Measurements from ENCODE around the gene MT1F. TPM values are rescaled to one million over a fixed set of nuclear protein-coding genes. Genes with fewer than 3 reads are reported as not detected.

The MT1F gene
- 0.22 and 0.34 TPM in 2 replicates for total RNA-seq

DNA sequence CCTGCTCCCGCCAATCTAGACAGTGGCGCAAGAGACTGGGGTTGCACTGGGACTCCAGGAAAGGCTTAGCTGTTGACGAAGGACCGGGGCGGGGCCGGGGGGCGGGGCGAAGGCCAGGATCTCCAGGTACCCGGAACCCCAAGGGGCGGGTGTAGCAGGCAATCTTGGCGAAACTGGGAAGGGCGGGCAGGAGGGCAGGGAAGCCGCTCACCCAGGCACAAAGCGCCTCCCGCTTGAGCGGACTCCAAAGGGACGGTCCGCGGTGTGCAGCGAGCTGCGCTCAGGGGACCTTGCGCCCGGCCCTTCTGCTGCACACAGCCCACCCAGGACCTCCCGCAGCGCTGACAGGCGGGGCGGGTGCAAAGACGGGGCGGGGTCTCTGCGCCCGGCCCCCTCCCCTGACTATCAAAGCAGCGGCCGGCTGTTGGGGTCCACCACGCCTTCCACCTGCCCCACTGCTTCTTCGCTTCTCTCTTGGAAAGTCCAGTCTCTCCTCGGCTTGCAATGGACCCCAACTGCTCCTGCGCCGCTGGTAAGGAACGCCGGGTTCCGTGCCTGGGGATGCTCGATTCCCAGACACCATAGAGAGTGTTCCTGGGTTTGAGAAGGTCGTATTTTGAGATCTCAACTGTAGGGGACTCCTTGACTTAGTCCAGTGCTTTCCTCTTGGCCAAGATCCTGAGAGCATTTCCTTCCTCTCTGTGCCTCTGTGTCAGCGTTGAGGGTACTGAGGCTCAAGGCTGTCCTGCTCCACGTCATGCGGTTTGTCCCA lies at the start of gene MT1F:
Gene MT1F, plus strand, starts transcription at position 405 of the 772 bp plus-strand sequence. Its CDS starts 100 bp downstream, at position 505.

DNA sequence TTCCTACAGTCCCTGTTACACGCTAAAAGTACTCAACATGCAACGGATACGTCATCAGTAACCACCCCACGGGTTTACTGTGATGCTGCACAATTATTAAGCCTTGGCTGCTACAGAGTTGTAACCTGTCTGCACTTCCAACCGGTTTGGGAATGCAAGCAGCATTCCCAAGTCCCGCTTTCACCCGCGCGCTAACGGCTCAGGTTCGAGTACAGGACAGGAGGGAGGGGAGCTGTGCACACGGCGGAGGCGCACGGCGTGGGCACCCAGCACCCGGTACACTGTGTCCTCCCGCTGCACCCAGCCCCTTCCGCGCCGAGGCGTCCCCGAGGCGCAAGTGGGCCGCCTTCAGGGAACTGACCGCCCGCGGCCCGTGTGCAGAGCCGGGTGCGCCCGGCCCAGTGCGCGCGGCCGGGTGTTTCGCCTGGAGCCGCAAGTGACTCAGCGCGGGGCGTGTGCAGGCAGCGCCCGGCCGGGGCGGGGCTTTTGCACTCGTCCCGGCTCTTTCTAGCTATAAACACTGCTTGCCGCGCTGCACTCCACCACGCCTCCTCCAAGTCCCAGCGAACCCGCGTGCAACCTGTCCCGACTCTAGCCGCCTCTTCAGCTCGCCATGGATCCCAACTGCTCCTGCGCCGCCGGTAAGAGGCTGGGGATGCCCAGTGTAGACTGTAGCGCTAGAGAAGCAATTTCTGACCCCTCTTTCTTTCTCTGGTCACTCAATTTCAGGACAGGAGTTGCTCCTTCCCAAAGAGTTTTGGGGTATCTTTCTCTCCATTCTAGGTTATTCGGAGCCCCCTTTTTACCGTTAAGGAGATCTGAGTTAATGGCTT lies 49.5 kb upstream of the MT1F start, which contains the start of gene MT2A:
Gene MT2A, plus strand, starts transcription at position 542 of the 833 bp plus-strand sequence. Its CDS starts 72 bp downstream, at position 614.

DNA sequence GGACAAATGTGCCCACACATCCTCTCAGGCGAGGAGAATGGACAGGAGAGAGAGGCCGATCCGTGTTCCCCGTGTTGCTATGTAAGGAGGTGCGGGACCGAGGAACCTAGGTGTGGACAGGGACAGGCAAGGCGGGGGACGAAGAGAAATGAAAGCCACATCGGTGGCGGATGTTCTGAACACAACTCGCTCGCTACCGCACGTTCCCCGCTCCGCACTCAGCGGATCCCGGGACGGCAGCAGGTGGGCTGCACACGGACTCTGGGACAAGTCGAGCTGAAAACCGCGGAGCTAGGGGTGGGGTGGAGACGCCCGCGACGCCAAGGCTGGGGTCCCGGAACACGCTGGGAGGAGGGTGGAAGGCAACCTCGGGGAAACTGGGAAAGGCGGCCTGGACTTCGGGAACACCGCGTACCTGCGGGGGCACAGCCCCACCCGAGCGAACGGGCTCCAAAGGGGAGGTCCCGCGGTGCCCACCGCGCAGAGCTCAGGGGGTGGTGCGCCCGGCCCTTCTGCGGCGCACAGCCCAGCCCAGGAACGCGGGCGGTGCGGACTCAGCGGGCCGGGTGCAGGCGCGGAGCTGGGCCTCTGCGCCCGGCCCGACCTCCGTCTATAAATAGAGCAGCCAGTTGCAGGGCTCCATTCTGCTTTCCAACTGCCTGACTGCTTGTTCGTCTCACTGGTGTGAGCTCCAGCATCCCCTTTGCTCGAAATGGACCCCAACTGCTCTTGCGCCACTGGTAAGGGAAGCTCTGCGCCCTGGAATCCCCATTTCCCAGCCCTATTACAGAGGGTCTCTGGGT lies 32.4 kb upstream of the MT1F start, which contains the start of gene MT1E:
Gene MT1E, plus strand, starts transcription at position 642 of the 803 bp plus-strand sequence. Its CDS starts 71 bp downstream, at position 713.

DNA sequence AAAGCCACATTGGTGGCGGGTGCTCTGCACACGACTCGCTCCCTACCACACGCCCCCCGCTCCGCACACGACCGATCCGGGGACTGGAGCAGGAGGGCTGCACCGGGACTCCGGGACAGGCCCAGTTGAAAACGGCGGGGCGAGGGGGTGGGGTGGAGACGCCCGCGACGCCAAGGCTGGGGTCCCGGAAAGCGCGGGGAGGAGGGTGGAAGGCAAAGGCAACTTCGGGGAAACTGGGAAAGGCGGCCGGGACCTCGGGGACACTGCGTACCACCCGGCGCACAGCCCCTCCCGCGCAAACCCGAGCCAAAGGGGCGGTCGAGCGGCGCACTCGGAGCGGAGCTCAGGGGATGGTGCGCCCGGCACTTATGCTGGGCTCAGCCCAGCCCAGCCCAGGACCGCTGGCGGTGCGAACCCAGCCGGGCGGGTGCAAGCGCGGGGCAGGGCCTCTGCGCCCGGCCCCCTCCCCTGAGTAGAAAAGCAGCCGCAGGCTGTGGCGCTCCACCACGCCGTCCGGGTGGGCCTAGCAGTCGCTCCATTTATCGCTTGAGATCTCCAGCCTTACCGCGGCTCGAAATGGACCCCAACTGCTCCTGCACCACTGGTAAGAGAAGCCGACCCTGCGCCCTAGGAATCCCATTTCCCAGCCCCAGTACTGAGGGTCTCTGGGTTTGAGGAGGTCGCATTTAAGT lies 25.5 kb upstream of the MT1F start, which contains the start of gene MT1M:
Gene MT1M, plus strand, starts transcription at position 504 of the 692 bp plus-strand sequence. Its CDS starts 73 bp downstream, at position 577.

DNA sequence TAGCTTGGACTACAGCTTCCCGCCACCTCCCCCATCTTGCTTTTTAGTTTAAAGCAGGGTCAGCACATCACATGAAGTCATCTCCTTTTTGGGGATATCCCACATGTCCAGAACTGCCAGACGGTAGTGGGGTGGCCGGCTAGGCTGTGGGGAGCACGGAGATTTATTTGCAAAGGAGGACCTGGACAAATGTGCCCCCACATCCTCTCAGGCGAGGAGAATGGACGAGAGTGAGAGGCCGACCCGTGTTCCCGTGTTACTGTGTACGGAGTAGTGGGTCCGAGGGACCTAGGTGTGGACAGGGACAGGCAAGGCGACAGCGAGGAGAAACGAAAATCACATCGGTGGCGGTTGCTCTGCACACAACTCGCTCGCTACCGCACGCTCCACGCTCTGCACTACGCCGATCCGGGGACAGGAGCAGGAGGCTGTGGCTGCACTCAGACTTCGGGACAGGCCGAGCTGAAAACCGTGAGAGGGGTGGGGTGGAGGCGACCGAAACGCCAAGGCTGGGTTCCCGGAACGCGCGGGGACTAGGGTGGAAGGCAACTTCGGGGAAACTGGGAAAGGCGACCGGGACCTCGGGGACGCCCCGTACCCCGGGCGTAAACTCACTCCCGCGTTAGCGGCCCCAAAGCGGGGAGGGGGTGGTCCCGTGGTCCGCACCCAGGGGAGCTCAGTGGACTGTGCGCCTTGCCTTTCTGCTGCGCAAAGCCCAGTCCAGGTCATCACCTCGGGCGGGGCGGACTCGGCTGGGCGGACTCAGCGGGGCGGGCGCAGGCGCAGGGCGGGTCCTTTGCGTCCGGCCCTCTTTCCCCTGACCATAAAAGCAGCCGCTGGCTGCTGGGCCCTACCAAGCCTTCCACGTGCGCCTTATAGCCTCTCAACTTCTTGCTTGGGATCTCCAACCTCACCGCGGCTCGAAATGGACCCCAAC lies 19.7 kb upstream of the MT1F start, which contains the start of gene MT1A:
Gene MT1A, plus strand, starts transcription at position 853 of the 937 bp plus-strand sequence. Its CDS starts 73 bp downstream, at position 926.

DNA sequence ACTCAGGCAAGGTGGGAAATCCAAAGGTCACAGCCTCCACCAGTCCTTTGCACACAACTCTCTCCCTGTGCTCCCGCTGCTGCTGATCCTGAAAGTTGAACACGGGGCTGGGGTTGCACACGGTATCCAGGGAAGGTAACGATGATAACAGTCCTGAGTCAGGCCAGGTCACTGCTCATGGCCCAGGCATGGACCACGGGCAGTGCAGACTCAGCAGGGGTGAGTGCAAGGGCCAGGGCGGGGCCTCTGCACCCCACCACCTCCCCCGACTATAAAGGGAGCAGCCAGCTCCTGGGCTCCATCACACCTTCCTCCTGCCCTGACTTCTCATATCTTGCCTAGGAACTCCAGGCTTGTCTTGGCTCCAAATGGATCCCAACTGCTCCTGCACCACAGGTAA lies 6.2 kb upstream of the MT1F start, which contains the start of gene MT1B:
Gene MT1B, plus strand, starts transcription at position 301 of the 400 bp plus-strand sequence. Its CDS starts 68 bp downstream, at position 369.

GRCh38 chr16:56667581-56668571 lies 10.1 kb downstream of the MT1F start, which contains the start of gene MT1G:
Gene MT1G (minus strand): TSS chr16:56668065. CDS start chr16:56667993, 72 bp downstream.

DNA sequence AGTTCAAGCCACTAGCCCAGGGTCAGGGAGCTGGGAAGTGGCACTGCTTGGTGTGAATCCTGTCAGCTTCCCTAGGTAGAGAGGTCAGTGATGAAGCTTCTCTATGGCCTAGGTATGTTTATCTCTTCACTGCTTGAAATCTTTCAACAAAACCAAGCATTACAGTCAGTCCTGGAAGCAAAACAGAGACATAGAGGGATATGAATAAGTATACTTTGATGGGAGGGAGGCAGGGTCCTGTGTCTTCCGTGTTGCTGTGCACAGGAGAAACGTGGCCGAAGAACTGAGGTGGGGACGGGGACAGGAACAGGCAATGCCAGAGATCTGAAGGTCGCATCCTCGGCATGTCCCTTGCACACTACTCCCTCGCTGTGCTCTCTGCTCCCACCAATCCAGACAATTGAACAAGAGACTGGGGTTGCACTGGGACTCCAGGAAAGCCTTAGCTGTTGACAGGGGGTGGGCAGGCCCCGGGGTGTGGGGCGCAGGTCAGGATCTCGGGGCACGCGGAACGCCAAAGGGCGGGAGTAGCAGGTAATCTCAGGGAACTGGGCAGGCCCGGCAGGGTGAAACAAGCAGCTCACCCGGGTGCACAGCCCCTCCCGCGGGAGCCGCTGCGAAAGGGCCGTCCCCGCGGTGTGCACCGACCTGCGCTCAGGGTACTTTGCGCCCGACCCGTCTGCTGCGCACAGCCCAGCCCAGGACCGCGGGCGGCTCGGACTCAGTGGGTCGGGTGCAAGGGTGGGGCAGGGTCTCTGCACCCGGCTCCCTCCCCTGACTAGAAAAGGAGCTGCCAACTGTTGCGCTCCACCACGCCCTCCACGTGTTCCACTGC lies 11.5 kb downstream of the MT1F start, which contains the start of gene MT1H:
Gene MT1H, plus strand, starts transcription at position 810 of the 835 bp plus-strand sequence. CDS start 71 bp downstream, outside the sequence.

GRCh38 chr16:56681939-56682702 lies 24.4 kb downstream of the MT1F start, which contains the start of gene MT1X:
Gene MT1X (plus strand): TSS chr16:56682470. CDS start chr16:56682541, 71 bp downstream.

Other genes starting within 250 kb of the MT1F start
- 283 and 317 TPM in 2 replicates for gene AMFR, start 232.4 kb upstream of the MT1F start, total RNA-seq
- 82.9 and 91.3 TPM in 2 replicates for gene NUDT21, start 206.6 kb upstream of the MT1F start, total RNA-seq
- 42.3 and 73.3 TPM in 2 replicates for gene OGFOD1, start 206.4 kb upstream of the MT1F start, total RNA-seq
- 45.8 and 55.3 TPM in 2 replicates for gene BBS2, start 137.9 kb upstream of the MT1F start, total RNA-seq
- gene MT4, start 92.9 kb upstream of the MT1F start, total RNA-seq: not detected in 2 replicates
- gene MT3, start 68.4 kb upstream of the MT1F start, total RNA-seq: not detected in 2 replicates
- gene MT2A, start 49.4 kb upstream of the MT1F start, total RNA-seq: 8.3 and 11.2 TPM in 2 replicates
- gene MT1E, start 32.2 kb upstream of the MT1F start, total RNA-seq: 10.4 and 25.5 TPM in 2 replicates
- gene MT1M, start 25.3 kb upstream of the MT1F start, total RNA-seq: 0.43 and 0.54 TPM in 2 replicates
- gene MT1A, start 19.3 kb upstream of the MT1F start, total RNA-seq: 0.43 TPM in 1 of 2 replicates, not detected in the other
- gene MT1B, start 6.1 kb upstream of the MT1F start, total RNA-seq: not detected in 2 replicates
- 0.22 TPM in 1 of 2 replicates, not detected in the other for gene MT1G, start 10.1 kb downstream of the MT1F start, total RNA-seq
- not detected in 2 replicates for gene MT1H, start 11.9 kb downstream of the MT1F start, total RNA-seq
- gene MT1X, start 24.5 kb downstream of the MT1F start, total RNA-seq: 8.6 and 8.7 TPM in 2 replicates
- gene NUP93, start 72.2 kb downstream of the MT1F start, total RNA-seq: 51.4 and 58.7 TPM in 2 replicates
- 0.09 TPM in 1 of 2 replicates, not detected in the other for gene SLC12A3, start 207.2 kb downstream of the MT1F start, total RNA-seq